HG03108 (cell line): ENCODE results near the gene ZNF81.
"Not testable (repeated sequence)": the region's sequence is repeated elsewhere in the genome, so short reads cannot be mapped to it uniquely, and the experiment has no call there.

Source experiments
- ATAC-seq: cut with Tn5 transposase; IDR thresholded peaks from one replicate; pipeline ENCODE4 v1.9.1; 2021; ENCODE audit warnings: moderate library complexity; ENCODE audit not compliant: unreplicated experiment

Gene ZNF81

DNA sequence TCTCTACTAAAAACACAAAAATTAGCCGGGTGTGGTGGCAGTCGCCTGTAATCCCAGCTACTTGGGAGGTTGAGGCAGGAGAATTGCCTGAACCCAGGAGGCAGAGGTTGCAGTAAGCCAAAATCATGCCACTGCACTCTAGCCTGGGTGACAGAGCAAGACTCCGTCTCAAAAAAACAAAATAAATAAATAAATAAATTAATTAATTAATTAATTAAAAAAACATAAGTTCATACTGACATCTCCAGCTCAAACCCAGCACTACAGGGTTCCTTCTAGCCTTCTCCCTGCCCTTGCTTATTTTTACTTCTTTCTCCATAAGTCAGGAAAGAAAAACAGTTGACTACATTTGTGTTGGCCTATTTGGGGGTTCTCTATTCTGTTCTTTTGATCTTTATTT lies 95.3 kb downstream of the ZNF81 start:
- ATAC-seq: not testable (repeated sequence)

DNA sequence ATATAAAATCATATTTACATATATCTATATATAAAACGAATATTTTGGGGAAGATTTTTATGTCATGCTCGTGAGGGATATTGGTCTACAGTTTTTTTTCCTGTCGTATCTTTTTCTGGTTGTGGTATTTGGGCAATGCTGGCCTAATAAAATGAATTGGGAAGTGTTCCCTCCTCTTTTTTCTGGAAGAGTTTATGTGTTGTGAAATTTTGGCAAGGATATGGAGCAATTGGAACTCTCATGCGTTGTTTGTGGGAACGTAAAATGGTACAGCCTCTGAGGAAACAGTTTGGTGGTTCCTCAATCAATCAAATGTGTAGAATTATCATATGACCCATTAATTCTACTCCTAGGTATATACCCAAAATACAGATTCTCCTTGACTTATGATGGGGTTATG lies 97.2 kb downstream of the ZNF81 start:
- no peak for ATAC-seq

DNA sequence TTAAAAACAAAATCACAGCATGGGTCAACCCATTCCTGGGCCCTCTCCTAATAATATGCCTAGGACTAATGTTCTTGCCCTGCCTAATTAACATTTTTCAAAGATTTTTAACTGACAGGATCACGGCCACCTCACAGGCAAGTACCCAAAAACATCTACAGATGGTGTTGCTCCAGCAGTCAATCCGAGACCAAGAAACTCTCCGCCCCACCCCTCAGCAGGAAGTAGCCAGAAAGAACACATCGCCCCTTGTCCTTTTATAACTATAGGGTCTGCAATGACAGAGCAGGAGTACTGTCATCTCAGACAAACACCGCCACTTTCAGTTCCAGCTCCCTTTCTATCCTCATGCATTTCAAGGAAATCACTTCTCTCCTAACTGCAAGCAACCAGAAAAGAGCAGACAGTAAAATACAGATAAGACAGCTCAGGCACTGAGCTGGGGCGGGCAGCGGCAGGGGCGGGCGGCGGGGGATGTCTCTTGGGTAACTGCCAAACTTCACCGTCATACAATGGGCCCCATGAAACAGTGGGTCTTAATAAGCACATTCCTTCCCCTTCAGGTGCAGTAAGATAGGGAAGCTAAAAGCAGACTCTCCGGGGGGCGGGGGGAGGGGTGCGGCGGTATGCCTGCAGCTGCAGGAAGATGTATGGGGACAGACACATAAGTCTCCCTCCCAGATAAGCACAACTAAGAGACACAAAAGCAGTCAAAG lies 99.7 kb downstream of the ZNF81 start:
- ATAC-seq: no peak

DNA sequence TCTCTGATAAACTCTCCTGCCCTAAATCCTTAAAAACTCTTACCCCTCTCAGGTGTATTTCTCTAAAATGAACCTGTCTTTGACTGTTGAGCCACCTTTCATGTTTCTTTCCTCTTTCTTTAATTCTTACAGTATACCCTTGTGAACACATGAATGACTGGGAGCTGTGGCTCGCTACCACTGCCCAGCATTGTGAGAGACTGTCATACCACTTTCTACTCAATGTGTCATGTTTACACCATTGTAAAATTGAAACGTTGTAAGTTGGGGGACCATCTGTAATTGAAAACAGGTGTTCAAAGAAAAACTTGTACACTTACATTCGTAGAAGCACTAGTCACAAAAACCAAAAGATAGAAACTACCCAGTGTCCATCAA lies 100.2 kb downstream of the ZNF81 start:
- no peak for ATAC-seq

DNA sequence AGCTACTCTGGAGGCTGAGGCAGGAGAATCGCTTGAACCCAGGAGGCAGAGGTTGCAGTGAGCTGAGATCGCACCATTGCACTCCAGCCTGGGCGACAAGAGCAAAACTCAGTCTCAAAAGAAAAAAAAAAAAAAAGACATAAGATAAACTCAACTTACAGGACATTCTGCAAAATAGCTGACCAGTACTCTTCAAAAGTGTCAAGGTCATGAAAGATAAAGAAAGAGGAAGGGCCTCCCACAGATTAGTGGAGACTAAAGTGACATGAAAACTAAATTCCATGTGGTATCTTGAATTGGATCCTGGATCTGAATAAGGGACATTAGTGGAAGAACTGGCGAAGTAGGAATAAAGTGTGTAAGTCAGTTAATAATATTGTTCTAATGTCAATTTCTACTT lies 103.7 kb downstream of the ZNF81 start:
- ATAC-seq: no peak

DNA sequence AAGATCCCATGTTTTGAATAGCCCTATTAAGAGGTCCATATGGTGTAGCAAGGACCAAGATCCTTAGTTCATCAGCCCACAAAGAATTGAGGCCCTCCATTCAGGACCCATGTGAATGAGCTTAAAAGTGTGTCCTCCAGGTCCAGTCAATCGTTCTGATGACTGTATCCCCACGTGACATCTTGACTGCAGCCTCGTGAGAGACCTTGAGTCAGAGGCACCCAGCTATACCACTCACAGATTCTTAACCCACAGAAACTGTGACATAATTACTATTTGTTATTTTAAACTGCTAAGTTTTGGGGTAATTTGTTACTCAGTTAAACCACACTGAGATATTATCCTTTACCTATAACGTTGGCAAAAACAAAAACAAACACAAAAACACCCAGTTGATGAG lies 104.7 kb downstream of the ZNF81 start:
- ATAC-seq: no peak

DNA sequence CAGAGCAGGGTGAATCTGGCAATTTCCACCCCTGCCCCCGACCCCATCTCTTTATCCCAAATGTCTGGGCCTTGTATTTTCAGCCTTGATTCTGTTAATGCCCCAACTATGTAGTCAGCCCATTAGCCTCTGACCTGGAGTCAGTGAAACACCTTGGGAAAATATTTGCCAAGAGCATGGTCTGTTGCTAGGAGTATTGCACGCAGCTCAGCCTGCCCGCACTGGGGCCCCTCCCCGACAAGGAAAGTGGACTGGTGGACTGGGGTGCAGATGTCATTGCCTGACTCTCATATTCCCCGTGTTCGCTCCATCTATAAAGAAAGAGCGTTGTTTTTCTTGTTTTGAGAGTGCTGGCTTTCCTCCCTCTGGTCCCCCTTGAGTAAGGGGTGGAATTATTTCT lies 118.6 kb downstream of the ZNF81 start:
- ATAC-seq: not testable (repeated sequence)

DNA sequence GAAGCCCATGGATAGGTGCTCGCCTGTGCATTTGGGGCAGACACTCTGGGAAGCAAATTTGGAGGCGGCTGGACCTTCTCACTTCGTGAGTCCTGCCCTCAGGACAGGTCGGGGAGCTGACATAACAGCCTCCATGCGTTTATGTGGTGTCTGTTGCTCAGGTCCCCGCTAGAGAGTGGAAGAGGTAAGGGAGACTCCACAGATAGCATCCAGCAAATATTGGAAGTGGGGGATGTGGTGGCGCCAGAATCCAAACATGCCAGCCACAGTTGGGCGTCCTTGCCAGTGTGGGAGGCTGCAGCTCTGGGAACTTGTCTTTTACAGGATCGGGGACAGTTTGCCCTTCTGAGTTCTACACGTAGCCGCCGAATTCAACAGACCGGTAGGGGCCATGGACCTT lies 119.3 kb downstream of the ZNF81 start:
- ATAC-seq: no peak

DNA sequence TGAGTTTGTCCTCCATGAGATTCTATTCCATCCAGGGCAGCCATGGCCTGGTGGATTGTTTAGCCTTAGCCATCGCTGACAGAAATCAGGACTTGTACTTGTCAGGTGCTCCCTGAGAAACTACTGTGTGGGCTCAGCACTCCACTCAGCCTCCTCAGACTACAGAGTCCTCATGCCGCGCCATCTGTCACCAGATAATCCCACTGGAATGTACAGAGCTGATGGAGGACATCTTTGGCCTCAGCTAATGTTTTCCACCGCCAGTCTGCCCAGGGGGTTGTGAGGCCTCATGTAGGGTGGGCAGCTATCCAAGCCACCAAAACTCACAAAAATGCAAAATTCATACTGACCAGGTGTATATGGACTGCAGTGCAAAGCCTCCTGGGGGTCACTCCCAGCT lies 121.5 kb downstream of the ZNF81 start:
- ATAC-seq: not testable (repeated sequence)

DNA sequence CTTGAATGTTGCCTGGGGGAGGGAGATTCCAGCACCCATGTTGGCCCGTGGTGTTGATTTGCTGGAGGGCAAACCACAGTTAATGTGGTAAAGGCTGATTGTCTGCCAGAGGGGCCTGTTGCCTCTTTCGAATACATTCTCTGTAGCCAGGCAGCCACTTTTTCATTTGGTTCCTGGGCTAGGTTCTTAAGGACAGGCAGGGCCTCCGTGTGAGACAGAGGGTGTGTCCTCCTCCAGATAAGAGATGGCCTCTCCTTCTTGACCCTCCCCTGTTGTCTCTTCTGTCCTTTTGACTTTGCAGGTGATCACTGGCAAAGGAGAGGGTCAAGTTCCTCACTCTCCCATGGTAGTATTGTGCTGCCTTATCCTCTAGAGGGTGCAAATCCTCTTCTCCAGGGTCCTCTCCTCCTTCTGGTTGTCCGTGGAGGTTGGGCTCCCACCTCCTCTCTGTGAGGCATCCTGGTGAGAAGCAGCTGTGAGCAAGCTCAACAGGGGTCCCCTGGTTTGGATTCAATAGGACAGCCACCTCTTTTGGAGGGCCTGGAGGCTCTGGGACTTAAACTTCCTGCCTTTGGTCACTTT lies 122.2 kb downstream of the ZNF81 start:
- no peak for ATAC-seq

DNA sequence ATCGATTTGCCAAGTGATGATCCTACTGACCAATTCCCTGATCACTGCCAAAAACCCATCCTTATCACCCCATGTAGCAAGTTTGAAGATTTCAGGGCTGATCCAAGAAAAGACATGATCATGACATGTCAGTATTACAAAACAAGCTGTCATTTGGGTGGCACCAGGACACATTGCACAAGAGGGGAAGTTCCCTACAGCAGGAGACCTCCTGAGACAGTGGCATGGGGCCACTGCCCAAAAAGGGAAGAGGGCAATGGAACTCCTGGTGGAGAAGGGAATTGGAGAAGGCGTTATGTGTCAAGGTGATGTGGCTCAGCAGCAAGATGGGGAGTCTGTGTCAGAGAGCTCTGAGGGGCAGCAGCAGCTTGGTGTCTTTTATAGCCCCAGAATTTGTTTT lies 123.7 kb downstream of the ZNF81 start:
- no peak for ATAC-seq

DNA sequence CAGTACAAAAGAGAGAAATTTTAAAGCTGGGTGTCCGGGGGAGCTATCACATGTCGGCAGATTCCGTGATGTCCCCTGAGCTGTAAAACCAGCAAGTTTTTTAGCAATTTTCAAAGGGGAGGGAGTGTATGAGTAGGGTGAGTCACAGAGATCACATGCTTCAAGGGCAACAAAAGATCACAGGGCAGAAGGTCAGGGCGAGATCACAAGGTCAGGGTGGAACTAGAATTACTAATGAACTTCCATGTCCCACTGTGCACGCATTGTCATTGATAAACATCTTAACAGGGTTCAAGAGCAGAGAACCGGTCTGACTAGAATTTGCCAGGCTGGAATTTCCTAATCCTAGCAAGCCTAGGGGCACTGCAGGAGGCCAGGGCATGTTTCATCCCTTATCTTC lies 125.1 kb downstream of the ZNF81 start:
- not testable (repeated sequence) for ATAC-seq

DNA sequence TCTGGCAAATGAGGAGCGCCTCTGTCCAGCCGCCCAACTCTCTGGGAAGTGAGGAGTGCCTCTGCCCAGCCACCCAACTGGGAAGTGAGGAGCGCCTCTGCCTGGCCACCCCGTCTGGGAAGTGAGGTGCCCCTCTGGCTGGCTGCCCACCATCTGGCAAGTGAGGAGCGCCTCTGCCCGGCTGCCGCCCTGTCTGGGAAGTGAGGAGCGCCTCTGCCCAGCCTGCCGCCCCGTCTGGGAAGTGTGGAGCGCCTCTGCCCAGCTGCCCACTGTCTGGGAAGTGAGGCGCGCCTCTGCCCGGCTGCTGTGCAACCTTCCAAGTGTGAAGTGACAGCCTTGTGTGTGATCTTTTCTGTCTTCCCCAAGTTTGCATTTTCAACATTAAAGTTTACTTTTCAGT lies 128.8 kb downstream of the ZNF81 start:
- ATAC-seq: not testable (repeated sequence)
